GM12878 (cell line): ENCODE results near the gene POGLUT3. TPM values are rescaled to one million over a fixed set of nuclear protein-coding genes. Genes with fewer than 3 reads are reported as not detected.

Source experiments
- ATAC-seq: fragments of 200-7000 bp; cut with Tn5 transposase; 3 replicates; pipeline ENCODE4 v1.9.1; 2020; ENCODE audit warnings: mild to moderate bottlenecking, moderate library complexity
- BruUV-seq: library from RNA; stranded (reverse); fragments of 400-500 nt; replicated peaks from 2 replicates; lab custom pipeline; 2021; lab: Mats Ljungman, UMichigan
- CTCF ChIA-PET: fragments of 300-600 bp; sonication (Branson Sonifier 250); formaldehyde crosslinking; extraction: SDS; loops from one replicate; lab custom pipeline; 2021; ENCODE audit warnings: inconsistent platforms; lab: Yijun Ruan, JAX
- POLR2A ChIA-PET: fragments of 350-600 bp; formaldehyde crosslinking; extraction: SDS; loops from one replicate; lab custom pipeline; 2021; ENCODE audit warnings: inconsistent platforms; lab: Charles Lee
- RAD21 ChIA-PET: fragments of 300-600 bp; sonication (Branson Sonifier 250); formaldehyde crosslinking; loops from one replicate; lab custom pipeline; 2023; ENCODE audit warnings: antibody characterized with exemption; ENCODE audit not compliant: unreplicated experiment; lab: Charles Lee
- SMC1A ChIA-PET: fragments of 300-600 bp; sonication (Branson Sonifier 250); formaldehyde crosslinking; loops from one replicate; lab custom pipeline; 2023; ENCODE audit not compliant: unreplicated experiment, uncharacterized antibody; lab: Charles Lee
- DNase-seq: peaks from one replicate; pipeline ENCODE4 v3.0.0-alpha.2; 2011; ENCODE audit warnings: low read depth, low spot score
- FAIRE-seq: peaks from 3 replicates; lab custom pipeline; 2011; peaks lifted over from hg19 to GRCh38; lab: Jason Lieb, UNC
- H2AFZ ChIP-seq: 2 replicates; pipeline ENCODE4 v1.6.0; 2011; ENCODE audit warnings: low read depth, low read length, control low read depth; ENCODE audit not compliant: control insufficient read depth
- H3K27ac ChIP-seq: 2 replicates; pipeline ENCODE4 v1.5.1; 2011; ENCODE audit warnings: control low read depth; ENCODE audit not compliant: control insufficient read depth, insufficient read depth
- H3K27me3 ChIP-seq, 2 experiments: replicated peaks in 1 of 2; 2 replicates each; pipeline versions ENCODE4 v1.6.0 to v1.6.1; 2011; ENCODE audit warnings: low read length in 1 of 2; ENCODE audit not compliant: control insufficient read depth in 2 of 2, insufficient read depth in 2 of 2
- H3K36me3 ChIP-seq, 2 experiments: 2 replicates each; pipeline ENCODE4 v1.5.1; 2011; ENCODE audit warnings: low read length in 1 of 2; ENCODE audit not compliant: control insufficient read depth in 2 of 2, insufficient read depth in 2 of 2
- H3K4me1 ChIP-seq: 2 replicates; pipeline ENCODE4 v1.6.1; 2011; ENCODE audit warnings: mild to moderate bottlenecking, low read length, moderate library complexity, mixed read lengths; ENCODE audit not compliant: control insufficient read depth, insufficient read depth
- H3K4me2 ChIP-seq: 2 replicates; pipeline ENCODE4 v1.6.0; 2011; ENCODE audit warnings: control low read depth; ENCODE audit not compliant: control insufficient read depth, insufficient read depth
- H3K4me3 ChIP-seq: fragments of 200-600 bp; sonication (generic); 2 replicates; pipeline ENCODE4 v1.5.1; 2016
- H3K79me2 ChIP-seq: 2 replicates; pipeline ENCODE4 v1.6.0; 2011; ENCODE audit warnings: low read length; ENCODE audit not compliant: control insufficient read depth, insufficient read depth
- H3K9ac ChIP-seq: 2 replicates; pipeline ENCODE4 v1.8.0; 2011; ENCODE audit warnings: low read length, control low read depth, mixed read lengths; ENCODE audit not compliant: control insufficient read depth, insufficient read depth
- H3K9me3 ChIP-seq: replicated peaks from 3 replicates; pipeline ENCODE4 v1.5.1; 2011; ENCODE audit warnings: mild to moderate bottlenecking, low read length; ENCODE audit not compliant: control insufficient read depth, insufficient read depth
- H4K20me1 ChIP-seq: 2 replicates; pipeline ENCODE4 v1.6.0; 2011; ENCODE audit not compliant: control insufficient read depth, insufficient read depth
- BHLHE40 ChIP-seq, 2 experiments: fragments of 450-650 bp in 1 of 2; IDR thresholded peaks; 2 replicates each; pipeline ENCODE4 v1.6.1; 2011 to 2017; ENCODE audit warnings: low read depth in 2 of 2, borderline replicate concordance in 1 of 2, improper control_type of control experiment in 1 of 2, low read length in 1 of 2, mild to moderate bottlenecking in 1 of 2
- CBX3 ChIP-seq: fragments of 200-600 bp; sonication (generic); IDR thresholded peaks from 2 replicates; pipeline ENCODE4 v1.6.1; 2016; ENCODE audit warnings: low read depth, borderline replicate concordance
- EP300 ChIP-seq, 2 experiments: fragments of 150-350 bp in 1 of 2; IDR thresholded peaks; 2 replicates each; pipeline ENCODE4 v1.6.1; 2011 to 2012; ENCODE audit warnings: low read depth in 2 of 2, low read length in 2 of 2, borderline replicate concordance in 1 of 2, improper control_type of control experiment in 1 of 2, inconsistent platforms in 1 of 2; ENCODE audit not compliant: control insufficient read depth in 1 of 2
- LARP7 ChIP-seq: fragments of 450-650 bp; IDR thresholded peaks from 2 replicates; pipeline ENCODE4 v1.6.1; 2017; ENCODE audit warnings: mild to moderate bottlenecking
- MXI1 ChIP-seq: fragments of 150-350 bp; IDR thresholded peaks from 2 replicates; pipeline ENCODE4 v1.6.1; 2011; ENCODE audit warnings: low read depth, mild to moderate bottlenecking, inconsistent platforms, low read length, improper control_type of control experiment
- NFIC ChIP-seq: IDR thresholded peaks from 2 replicates; pipeline ENCODE4 v1.6.1; 2012; ENCODE audit warnings: low read depth, mild to moderate bottlenecking, inconsistent platforms, low read length, moderate library complexity
- NR2C2 ChIP-seq: IDR thresholded peaks from 2 replicates; pipeline ENCODE4 v1.6.1; 2011; ENCODE audit warnings: borderline replicate concordance, low read depth; ENCODE audit not compliant: control insufficient read depth, insufficient read length
- NRF1 ChIP-seq: conservative IDR thresholded peaks from 2 replicates; pipeline ENCODE4 v1.6.1; 2011; ENCODE audit warnings: mild to moderate bottlenecking, low read depth, low read length, improper control_type of control experiment
- RUNX3 ChIP-seq: IDR thresholded peaks from 2 replicates; pipeline ENCODE4 v1.6.1; 2012; ENCODE audit warnings: low read length, inconsistent platforms
- TCF12 ChIP-seq: IDR thresholded peaks from 2 replicates; pipeline ENCODE4 v1.6.1; 2011; ENCODE audit warnings: low read depth, mild to moderate bottlenecking, low read length
- ZBED1 ChIP-seq: IDR thresholded peaks from 2 replicates; pipeline ENCODE4 v1.6.1; 2016; ENCODE audit warnings: borderline replicate concordance
- ZNF217 ChIP-seq: fragments of 450-650 bp; IDR thresholded peaks from 2 replicates; pipeline ENCODE4 v1.6.1; 2017; ENCODE audit warnings: antibody characterized with exemption, mild to moderate bottlenecking
- WGBS: methylation state at CpG from one replicate; pipeline ENCODE4 v1.1.6; 2016; ENCODE audit warnings: low lambda C conversion rate; ENCODE audit not compliant: insufficient replicate concordance, insufficient coverage; ENCODE audit errors: missing lambda C conversion rate; 5-methylcytosine and 5-hydroxymethylcytosine counted together
- in situ Hi-C: fragments of 300-500 bp; cut with MboI; formaldehyde crosslinking; loops from 9 replicates; pipeline ENCODE4 v1.14.3; 2018; ENCODE audit warnings: mixed read lengths
- intact Hi-C: fragments of 100-400 bp; cut with micrococcal nuclease; formaldehyde crosslinking; loops from one replicate; pipeline ENCODE4 v1.14.2; 2022; ENCODE audit not compliant: unreplicated experiment
- polyA plus RNA-seq, 11 experiments: library from polyadenylated mRNA; depleted of rRNA in 4 of 11; unstranded in 6 of 11; stranded (reverse) in 5 of 11; fragments of >200 nt; fragmentation: Nextera tagmentation in 4 of 11; fragmentation: Illumina TruSeq in 1 of 11; extraction: Ambion mirVana in 4 of 11; extraction: Trizol in 1 of 11; gene quantifications; 1 replicate in 1 of 11; 2 replicates in 10 of 11; pipeline versions ENCODE4 v1.2.1 to v1.2.3, GENCODE V29; 2011 to 2016; ENCODE audit warnings: inconsistent platforms in 2 of 11, missing spikeins in 2 of 11, low read depth in 1 of 11
- total RNA-seq, 4 experiments: library from RNA; depleted of rRNA in 3 of 4; stranded (reverse); fragments of >200 nt in 3 of 4; fragmentation: Illumina TruSeq in 1 of 4; extraction: Trizol in 1 of 4; gene quantifications; 2 replicates each; pipeline versions ENCODE4 v1.2.1 to v1.2.3, GENCODE V29; 2013 to 2021
- TF ChIP-seq, protein P1 (sequence below), 3 experiments: IDR thresholded peaks in 2 of 3; conservative IDR thresholded peaks in 1 of 3; 2 replicates each; pipeline ENCODE4 v1.5.1; 2011; ENCODE audit warnings: low read depth in 3 of 3, low read length in 3 of 3, mild to moderate bottlenecking in 3 of 3, control low read depth in 2 of 3, moderate library complexity in 2 of 3, inconsistent platforms in 1 of 3, mixed read lengths in 1 of 3; ENCODE audit not compliant: control insufficient read depth in 2 of 3, insufficient read depth in 1 of 3; ENCODE audit errors: extremely low read depth in 1 of 3
- TF ChIP-seq, protein P2 (sequence below): fragments of 450-650 bp; IDR thresholded peaks from 2 replicates; pipeline ENCODE4 v1.6.1; 2017; ENCODE audit warnings: mild to moderate bottlenecking
- TF ChIP-seq, protein P3 (sequence below): IDR thresholded peaks from 2 replicates; pipeline ENCODE4 v1.6.1; 2011; ENCODE audit warnings: borderline replicate concordance, low read depth, mild to moderate bottlenecking, moderate library complexity, mixed read lengths, low read length; ENCODE audit not compliant: insufficient read depth; ENCODE audit errors: extremely low read length
- TF ChIP-seq, protein P4 (sequence below): fragments of 450-650 bp; conservative IDR thresholded peaks from 2 replicates; pipeline ENCODE4 v1.6.1; 2017; ENCODE audit warnings: mild to moderate bottlenecking, moderate library complexity

Gene POGLUT3
- total and polyA plus RNA-seq, 10 of the 15 experiments (the other 5 are each of a cell fraction or from before 2014, with no cell fraction given): 3.7 to 21.5 (median 12.9) TPM

DNA sequence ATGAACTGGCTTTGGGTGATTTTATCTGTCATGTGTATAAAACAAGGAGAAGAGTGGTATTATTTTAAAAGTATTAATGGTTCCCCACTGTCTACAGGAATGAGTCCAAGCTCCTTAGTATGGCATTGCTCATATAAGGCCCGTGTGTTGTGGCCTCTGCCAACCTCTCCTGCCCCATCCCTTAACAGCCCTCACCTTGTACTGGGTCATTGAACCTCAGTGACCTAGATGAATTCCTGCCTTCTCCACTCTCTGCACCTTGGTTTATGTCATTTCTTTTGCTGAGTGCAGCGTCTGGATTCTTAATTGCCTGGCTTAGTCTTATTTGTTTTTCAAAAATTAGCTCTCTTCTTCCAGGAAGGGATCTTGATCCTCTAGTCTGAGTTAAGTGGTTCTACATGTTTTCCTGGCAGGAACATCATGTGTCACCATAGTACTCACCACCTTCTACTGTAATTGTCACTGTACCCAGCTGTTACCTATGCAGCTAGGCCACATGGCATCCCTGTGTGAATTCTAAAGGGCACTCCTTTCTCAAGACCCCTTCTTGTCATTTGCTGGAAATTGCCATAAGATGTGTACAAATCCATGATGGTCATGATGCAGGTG is 36.2 kb upstream of the POGLUT3 start:
- H3K4me1 ChIP-seq: no peaks in the 10 kb centered on the region
- WGBS: 64% methylated on average over 2 of the region's 2 CpGs
- POLR2A ChIA-PET: interaction anchor here (0.5 to 1.7 kb wide), 2 partner anchors 18 to 23 kb away, joined by 3 to 4 read pairs; no protein-coding TSS in a partner anchor
- no peak overlapping the region for H2AFZ ChIP-seq
- no peak for DNase-seq
- SMC1A ChIA-PET: interaction anchor here (1.3 to 2.5 kb wide), 3 partner anchors 8 to 14 kb away, joined by 4 to 6 read pairs (median 5); no protein-coding TSS in a partner anchor
- no peak for FAIRE-seq
- in situ Hi-C loops (no loop called here), intact Hi-C loops (no loop called here)
- RAD21 ChIA-PET: interaction anchor here (0.6 kb wide), 1 partner anchor 26 kb away, joined by 3 read pairs; no protein-coding TSS in a partner anchor
- ATAC-seq: no peak
- no peaks in the 10 kb centered on the region; a peak in 1 of 4 replicates for H3K36me3 ChIP-seq
- CTCF ChIA-PET: interaction anchor here (0.9 kb wide), 1 partner anchor 13 kb away, joined by 4 read pairs; no protein-coding TSS in a partner anchor
- no peak overlapping the region for H3K4me3 ChIP-seq
- BruUV-seq: no TSS peak
- no peaks in the 10 kb centered on the region for H3K9me3 ChIP-seq
- no peaks in the 10 kb centered on the region for H3K27me3 ChIP-seq
- no peaks in the 10 kb centered on the region for H4K20me1 ChIP-seq
- no peak overlapping the region for H3K9ac ChIP-seq
- H3K79me2 ChIP-seq: no peaks in the 10 kb centered on the region
- no peak overlapping the region for H3K4me2 ChIP-seq
- H3K27ac ChIP-seq: no peak overlapping the region
- TF ChIP-seq, protein P1, sequence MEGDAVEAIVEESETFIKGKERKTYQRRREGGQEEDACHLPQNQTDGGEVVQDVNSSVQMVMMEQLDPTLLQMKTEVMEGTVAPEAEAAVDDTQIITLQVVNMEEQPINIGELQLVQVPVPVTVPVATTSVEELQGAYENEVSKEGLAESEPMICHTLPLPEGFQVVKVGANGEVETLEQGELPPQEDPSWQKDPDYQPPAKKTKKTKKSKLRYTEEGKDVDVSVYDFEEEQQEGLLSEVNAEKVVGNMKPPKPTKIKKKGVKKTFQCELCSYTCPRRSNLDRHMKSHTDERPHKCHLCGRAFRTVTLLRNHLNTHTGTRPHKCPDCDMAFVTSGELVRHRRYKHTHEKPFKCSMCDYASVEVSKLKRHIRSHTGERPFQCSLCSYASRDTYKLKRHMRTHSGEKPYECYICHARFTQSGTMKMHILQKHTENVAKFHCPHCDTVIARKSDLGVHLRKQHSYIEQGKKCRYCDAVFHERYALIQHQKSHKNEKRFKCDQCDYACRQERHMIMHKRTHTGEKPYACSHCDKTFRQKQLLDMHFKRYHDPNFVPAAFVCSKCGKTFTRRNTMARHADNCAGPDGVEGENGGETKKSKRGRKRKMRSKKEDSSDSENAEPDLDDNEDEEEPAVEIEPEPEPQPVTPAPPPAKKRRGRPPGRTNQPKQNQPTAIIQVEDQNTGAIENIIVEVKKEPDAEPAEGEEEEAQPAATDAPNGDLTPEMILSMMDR (IDR thresholded peaks at IDR 0.05 in 2 of 3, conservative IDR thresholded peaks at IDR 0.05 in 1 of 3; ENCODE audit: control insufficient read depth in 2 of 3, extremely low read depth in 1 of 3, insufficient read depth in 1 of 3, low read depth in 3 of 3, low read length in 3 of 3): no peak
- TF ChIP-seq EP300 (IDR thresholded peaks at IDR 0.05; ENCODE audit: borderline replicate concordance in 1 of 2, control insufficient read depth in 1 of 2, low read depth in 2 of 2, low read length in 2 of 2) (no peak), MXI1 (no peak), NR2C2 (no peak), TCF12 (no peak), CBX3 (no peak), NFIC (no peak), LARP7 (no peak), RUNX3 (no peak), NRF1 (no peak), ZNF217 (no peak), BHLHE40 (IDR thresholded peaks at IDR 0.05; ENCODE audit: borderline replicate concordance in 1 of 2, low read depth in 2 of 2, low read length in 1 of 2) (no peak), ZBED1 (no peak)
- TF ChIP-seq, protein P2, sequence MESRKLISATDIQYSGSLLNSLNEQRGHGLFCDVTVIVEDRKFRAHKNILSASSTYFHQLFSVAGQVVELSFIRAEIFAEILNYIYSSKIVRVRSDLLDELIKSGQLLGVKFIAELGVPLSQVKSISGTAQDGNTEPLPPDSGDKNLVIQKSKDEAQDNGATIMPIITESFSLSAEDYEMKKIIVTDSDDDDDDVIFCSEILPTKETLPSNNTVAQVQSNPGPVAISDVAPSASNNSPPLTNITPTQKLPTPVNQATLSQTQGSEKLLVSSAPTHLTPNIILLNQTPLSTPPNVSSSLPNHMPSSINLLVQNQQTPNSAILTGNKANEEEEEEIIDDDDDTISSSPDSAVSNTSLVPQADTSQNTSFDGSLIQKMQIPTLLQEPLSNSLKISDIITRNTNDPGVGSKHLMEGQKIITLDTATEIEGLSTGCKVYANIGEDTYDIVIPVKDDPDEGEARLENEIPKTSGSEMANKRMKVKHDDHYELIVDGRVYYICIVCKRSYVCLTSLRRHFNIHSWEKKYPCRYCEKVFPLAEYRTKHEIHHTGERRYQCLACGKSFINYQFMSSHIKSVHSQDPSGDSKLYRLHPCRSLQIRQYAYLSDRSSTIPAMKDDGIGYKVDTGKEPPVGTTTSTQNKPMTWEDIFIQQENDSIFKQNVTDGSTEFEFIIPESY: no peak
- TF ChIP-seq, protein P3, sequence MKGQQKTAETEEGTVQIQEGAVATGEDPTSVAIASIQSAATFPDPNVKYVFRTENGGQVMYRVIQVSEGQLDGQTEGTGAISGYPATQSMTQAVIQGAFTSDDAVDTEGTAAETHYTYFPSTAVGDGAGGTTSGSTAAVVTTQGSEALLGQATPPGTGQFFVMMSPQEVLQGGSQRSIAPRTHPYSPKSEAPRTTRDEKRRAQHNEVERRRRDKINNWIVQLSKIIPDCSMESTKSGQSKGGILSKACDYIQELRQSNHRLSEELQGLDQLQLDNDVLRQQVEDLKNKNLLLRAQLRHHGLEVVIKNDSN: no peak
- TF ChIP-seq, protein P4, sequence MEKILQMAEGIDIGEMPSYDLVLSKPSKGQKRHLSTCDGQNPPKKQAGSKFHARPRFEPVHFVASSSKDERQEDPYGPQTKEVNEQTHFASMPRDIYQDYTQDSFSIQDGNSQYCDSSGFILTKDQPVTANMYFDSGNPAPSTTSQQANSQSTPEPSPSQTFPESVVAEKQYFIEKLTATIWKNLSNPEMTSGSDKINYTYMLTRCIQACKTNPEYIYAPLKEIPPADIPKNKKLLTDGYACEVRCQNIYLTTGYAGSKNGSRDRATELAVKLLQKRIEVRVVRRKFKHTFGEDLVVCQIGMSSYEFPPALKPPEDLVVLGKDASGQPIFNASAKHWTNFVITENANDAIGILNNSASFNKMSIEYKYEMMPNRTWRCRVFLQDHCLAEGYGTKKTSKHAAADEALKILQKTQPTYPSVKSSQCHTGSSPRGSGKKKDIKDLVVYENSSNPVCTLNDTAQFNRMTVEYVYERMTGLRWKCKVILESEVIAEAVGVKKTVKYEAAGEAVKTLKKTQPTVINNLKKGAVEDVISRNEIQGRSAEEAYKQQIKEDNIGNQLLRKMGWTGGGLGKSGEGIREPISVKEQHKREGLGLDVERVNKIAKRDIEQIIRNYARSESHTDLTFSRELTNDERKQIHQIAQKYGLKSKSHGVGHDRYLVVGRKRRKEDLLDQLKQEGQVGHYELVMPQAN: no peak
